NCI-H82 (cell line): Measurements from ENCODE around the gene RSKR.
"Not testable (repeated sequence)": the region's sequence is repeated elsewhere in the genome, so short reads cannot be mapped to it uniquely, and the experiment has no call there.

Experiments
- DNase-seq: peaks from one replicate; lab custom pipeline; 2025; lab: John Stamatoyannopoulos, UW

The RSKR gene

GRCh38 chr17:28577466-28577824 lies 36.5 kb downstream of the RSKR start:
- peak; percentile 38 for DNase-seq

- DNase-seq = peak; percentile 99
Measured at GRCh38 chr17:28576758-28577465, 37.1 kb downstream of the RSKR start, which contains the start of gene ALDOC. ALDOC (minus strand) TSS chr17:28576895; CDS start chr17:28575532, 1,363 bp downstream.

GRCh38 chr17:28576016-28576415 lies 38.0 kb downstream of the RSKR start:
- not testable (repeated sequence) for DNase-seq

GRCh38 chr17:28575126-28575795 lies 38.7 kb downstream of the RSKR start:
- peak; percentile 28 for DNase-seq

- DNase-seq = no peak
Measured at GRCh38 chr17:28574526-28574925, 39.5 kb downstream of the RSKR start.

- no peak for DNase-seq
Measured at GRCh38 chr17:28573966-28574480, 40.0 kb downstream of the RSKR start.

GRCh38 chr17:28573521-28573920 lies 40.5 kb downstream of the RSKR start:
- DNase-seq = no peak

- no peak for DNase-seq
Measured at GRCh38 chr17:28573040-28573380, 41.0 kb downstream of the RSKR start.

GRCh38 chr17:28572259-28573039 lies 41.5 kb downstream of the RSKR start:
- DNase-seq = no peak

GRCh38 chr17:28571361-28572122 lies 42.4 kb downstream of the RSKR start, which contains the start of gene PIGS:
PIGS (minus strand) TSS chr17:28571524; CDS start chr17:28571496, 28 bp downstream.
- peak; percentile 99 for DNase-seq

- DNase-seq = peak; percentile 80
Measured at GRCh38 chr17:28570716-28571360, 43.1 kb downstream of the RSKR start.

- no peak for DNase-seq
Measured at GRCh38 chr17:28569446-28569845, 44.5 kb downstream of the RSKR start.

- no peak for DNase-seq
Measured at GRCh38 chr17:28567604-28568003, 46.4 kb downstream of the RSKR start.

- DNase-seq = no peak
Measured at GRCh38 chr17:28563475-28563874, 50.5 kb downstream of the RSKR start.
